ENCODE measurements around the gene NANOS3. TPM values are rescaled to one million over a fixed set of nuclear protein-coding genes. Genes with fewer than 3 reads are reported as not detected.

NANOS3 gene
- polyA plus RNA-seq (2011; rRNA removed) (0.20 and 0.55 TPM in 2 replicates), polyA minus RNA-seq (2011; rRNA and poly(A)+ RNA removed) (0.52 TPM in 1 of 2 replicates, not detected in the other)

DNA sequence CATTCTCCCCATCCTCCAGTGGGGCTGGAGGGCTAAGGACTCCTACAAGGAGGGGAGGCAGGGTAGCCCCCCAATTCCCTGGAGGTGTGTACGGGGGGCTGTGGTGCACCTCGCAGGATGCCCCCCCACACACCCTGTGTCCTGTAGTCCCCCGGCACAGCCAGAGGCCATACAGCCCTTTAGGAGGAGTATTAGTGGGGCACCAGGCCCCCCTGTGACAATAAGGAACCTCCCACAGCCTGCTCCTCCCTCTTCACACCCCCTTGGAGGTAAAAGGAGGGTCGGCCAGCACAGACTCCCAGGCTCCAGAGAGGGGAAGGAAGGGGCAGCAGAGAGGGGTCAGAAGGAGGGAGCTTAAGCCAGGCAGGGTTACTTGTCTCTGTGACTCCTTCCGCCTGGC lies at the start of gene NANOS3:
Gene NANOS3 (plus strand): TSS at position 301 of the 400 bp plus-strand sequence. CDS start 115 bp downstream, outside the sequence.
- DNase-seq (ENCODE audit: low read depth): no peak
- TF ChIP-seq, protein P1, sequence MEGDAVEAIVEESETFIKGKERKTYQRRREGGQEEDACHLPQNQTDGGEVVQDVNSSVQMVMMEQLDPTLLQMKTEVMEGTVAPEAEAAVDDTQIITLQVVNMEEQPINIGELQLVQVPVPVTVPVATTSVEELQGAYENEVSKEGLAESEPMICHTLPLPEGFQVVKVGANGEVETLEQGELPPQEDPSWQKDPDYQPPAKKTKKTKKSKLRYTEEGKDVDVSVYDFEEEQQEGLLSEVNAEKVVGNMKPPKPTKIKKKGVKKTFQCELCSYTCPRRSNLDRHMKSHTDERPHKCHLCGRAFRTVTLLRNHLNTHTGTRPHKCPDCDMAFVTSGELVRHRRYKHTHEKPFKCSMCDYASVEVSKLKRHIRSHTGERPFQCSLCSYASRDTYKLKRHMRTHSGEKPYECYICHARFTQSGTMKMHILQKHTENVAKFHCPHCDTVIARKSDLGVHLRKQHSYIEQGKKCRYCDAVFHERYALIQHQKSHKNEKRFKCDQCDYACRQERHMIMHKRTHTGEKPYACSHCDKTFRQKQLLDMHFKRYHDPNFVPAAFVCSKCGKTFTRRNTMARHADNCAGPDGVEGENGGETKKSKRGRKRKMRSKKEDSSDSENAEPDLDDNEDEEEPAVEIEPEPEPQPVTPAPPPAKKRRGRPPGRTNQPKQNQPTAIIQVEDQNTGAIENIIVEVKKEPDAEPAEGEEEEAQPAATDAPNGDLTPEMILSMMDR (IDR thresholded peaks at IDR 0.05; ENCODE audit: insufficient read depth, low read depth, low read length): no peak
- Histone ChIP-seq H3K36me3 (ENCODE audit: control insufficient read depth, insufficient read depth, low read length) (no peaks in the 10 kb centered on the region), H3K27me3 (ENCODE audit: control insufficient read depth, insufficient read depth, low read length) (no peaks in the 10 kb centered on the region), H3K4me3 (ENCODE audit: low read depth, low read length) (no peak within 1 kb of the TSS)
- ChIA-PET CTCF (interaction anchor here (0.9 to 6.3 kb wide), 4 partner anchors 182 to 260 kb away, joined by 3 to 89 read pairs (median 4); partner anchors contain the start of genes ASF1B and MISP3), POLR2A (no interaction called here)

DNA sequence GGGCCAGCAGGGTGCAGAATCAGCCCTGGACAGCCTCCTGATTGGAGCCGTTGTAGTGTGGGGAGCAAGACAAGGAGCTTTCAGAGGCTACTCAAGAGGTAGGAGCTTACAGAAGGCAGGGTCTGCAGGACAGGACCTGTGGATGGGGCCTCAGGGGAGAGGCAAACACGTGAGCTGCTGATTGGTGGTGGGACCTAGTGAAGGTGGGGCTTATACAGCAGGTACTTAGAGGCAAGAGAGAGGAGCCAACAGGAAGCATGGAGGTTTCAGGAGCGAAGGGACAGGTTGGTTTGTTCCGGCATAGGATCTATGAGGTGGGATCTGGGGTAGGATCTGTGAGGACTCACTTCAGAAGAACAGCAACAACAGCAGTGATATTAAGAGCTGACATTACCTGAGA lies 49.3 kb upstream of the NANOS3 start:
- TF ChIP-seq, protein P1 (IDR thresholded peaks at IDR 0.05; ENCODE audit: insufficient read depth, low read depth, low read length): no peak
- no peak overlapping the region for H3K4me3 ChIP-seq (ENCODE audit: low read depth, low read length)
- H3K27me3 ChIP-seq (ENCODE audit: control insufficient read depth, insufficient read depth, low read length): no peaks in the 10 kb centered on the region
- ChIA-PET CTCF (interaction anchor here (1.2 to 4.3 kb wide), 2 partner anchors 34 to 36 kb away, joined by 3 to 25 read pairs; no protein-coding TSS in a partner anchor), POLR2A (no interaction called here)
- H3K36me3 ChIP-seq (ENCODE audit: control insufficient read depth, insufficient read depth, low read length): peaks cover 38% of the 10 kb centered on the region
- no peak for DNase-seq (ENCODE audit: low read depth)

DNA sequence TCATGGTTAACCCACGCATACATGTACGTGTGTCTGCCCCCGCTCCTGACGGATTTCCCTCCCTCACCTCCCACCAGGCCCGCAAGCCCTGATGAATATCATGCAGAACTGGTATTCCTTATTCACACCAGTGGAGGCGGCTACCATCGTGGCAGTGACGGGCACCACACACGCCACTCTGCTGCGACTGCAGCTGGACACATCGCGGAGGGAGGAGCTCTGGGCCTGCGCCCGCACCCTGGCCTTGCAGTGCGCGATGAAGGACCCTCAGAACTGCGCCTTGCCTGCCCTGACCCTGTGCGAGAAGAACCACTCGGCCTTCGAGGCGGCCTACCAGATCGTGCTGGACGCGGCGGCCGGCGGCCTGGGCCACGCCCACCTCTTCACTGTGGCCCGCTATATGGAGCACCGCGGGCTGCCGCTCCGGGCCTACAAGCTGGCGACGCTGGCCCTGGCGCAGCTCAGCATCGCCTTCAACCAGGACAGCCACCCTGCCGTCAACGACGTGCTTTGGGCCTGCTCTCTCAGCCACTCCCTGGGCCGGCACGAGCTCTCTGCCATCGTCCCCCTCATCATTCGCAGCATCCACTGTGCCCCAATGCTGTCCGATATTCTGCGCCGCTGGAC lies 46.7 kb upstream of the NANOS3 start:
- H3K36me3 ChIP-seq (ENCODE audit: control insufficient read depth, insufficient read depth, low read length): peaks cover 37% of the 10 kb centered on the region
- DNase-seq (ENCODE audit: low read depth): no peak
- no peak overlapping the region for H3K4me3 ChIP-seq (ENCODE audit: low read depth, low read length)
- TF ChIP-seq, protein P1 (IDR thresholded peaks at IDR 0.05; ENCODE audit: insufficient read depth, low read depth, low read length): no peak
- ChIA-PET CTCF (interaction anchor here (1.7 kb wide), 1 partner anchor 32 kb away, joined by 11 read pairs; no protein-coding TSS in a partner anchor), POLR2A (no interaction called here)
- no peaks in the 10 kb centered on the region for H3K27me3 ChIP-seq (ENCODE audit: control insufficient read depth, insufficient read depth, low read length)

DNA sequence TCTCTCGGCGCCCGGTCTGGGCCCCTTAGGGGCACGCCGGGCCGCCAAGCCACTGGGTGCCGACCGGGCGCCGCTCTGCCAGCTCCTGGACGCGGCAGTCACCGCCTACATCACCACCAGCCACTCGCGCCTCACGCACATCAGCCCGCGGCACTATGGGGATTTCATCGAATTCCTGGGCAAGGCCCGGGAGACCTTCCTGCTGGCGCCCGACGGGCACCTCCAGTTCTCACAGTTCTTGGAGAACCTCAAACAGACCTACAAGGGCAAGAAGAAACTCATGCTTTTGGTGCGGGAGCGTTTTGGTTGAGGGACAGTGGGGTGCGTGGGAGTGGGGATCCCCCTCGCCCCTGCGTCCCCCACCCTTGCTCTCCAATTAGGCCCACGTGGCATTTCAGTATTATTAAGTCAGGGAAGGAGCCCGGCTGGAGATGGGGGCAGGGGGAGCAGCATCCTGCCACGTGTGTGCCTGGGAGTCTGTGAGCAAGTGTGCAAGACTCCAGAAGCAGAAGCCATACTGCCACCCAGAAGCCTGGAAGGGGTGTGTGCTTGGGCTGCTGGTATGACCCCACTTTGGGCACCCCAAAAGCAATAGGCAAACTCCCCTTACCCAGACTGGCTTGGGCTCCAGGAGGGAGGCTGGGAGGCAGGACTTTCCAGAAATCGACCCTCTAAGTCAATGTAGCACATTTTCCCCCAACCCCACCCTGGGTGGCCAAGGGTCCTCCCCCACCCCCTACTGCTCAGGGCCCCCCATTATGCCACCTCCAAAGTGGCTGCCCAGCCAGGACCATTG lies 46.0 kb upstream of the NANOS3 start:
- CTCF ChIA-PET: no interaction called here
- Histone ChIP-seq H3K4me3 (ENCODE audit: low read depth, low read length) (no peak overlapping the region), H3K36me3 (ENCODE audit: control insufficient read depth, insufficient read depth, low read length) (peaks cover 36% of the 10 kb centered on the region), H3K27me3 (ENCODE audit: control insufficient read depth, insufficient read depth, low read length) (no peaks in the 10 kb centered on the region)
- POLR2A ChIA-PET: no interaction called here
- TF ChIP-seq, protein P1 (IDR thresholded peaks at IDR 0.05; ENCODE audit: insufficient read depth, low read depth, low read length): no peak
- no peak for DNase-seq (ENCODE audit: low read depth)
